Glutamatergic neuron (in vitro differentiated cells): ENCODE data around the gene GLRB. TPM values are rescaled to one million over a fixed set of nuclear protein-coding genes. Genes with fewer than 3 reads are reported as not detected.

Experiments
- DNase-seq: peaks from one replicate; pipeline ENCODE4 v3.0.0; 2022
- H3K27ac Mint-ChIP-seq: one replicate; pipeline ENCODE4 v1.8.0; 2020; ENCODE audit warnings: mild to moderate bottlenecking, mixed read lengths, inconsistent platforms; ENCODE audit not compliant: unreplicated experiment
- H3K27me3 Mint-ChIP-seq: one replicate; pipeline ENCODE4 v1.8.0; 2020; ENCODE audit warnings: mild to moderate bottlenecking, moderate library complexity, mixed read lengths, inconsistent platforms; ENCODE audit not compliant: unreplicated experiment
- H3K36me3 Mint-ChIP-seq: one replicate; pipeline ENCODE4 v1.8.0; 2020; ENCODE audit warnings: mild to moderate bottlenecking, mixed read lengths, inconsistent platforms; ENCODE audit not compliant: unreplicated experiment
- H3K4me1 Mint-ChIP-seq: one replicate; pipeline ENCODE4 v1.8.0; 2020; ENCODE audit warnings: mild to moderate bottlenecking, low read depth, mixed read lengths, inconsistent platforms; ENCODE audit not compliant: unreplicated experiment
- H3K4me3 Mint-ChIP-seq: one replicate; pipeline ENCODE4 v1.8.0; 2020; ENCODE audit warnings: mild to moderate bottlenecking, mixed read lengths, inconsistent platforms; ENCODE audit not compliant: unreplicated experiment
- H3K9me3 Mint-ChIP-seq: one replicate; pipeline ENCODE4 v1.8.0; 2020; ENCODE audit warnings: mild to moderate bottlenecking, moderate library complexity, mixed read lengths, inconsistent platforms; ENCODE audit not compliant: unreplicated experiment
- CTCF ChIP-seq: fragments of 200-600 bp; sonication (generic); IDR thresholded peaks from one replicate; pipeline ENCODE4 v1.5.0; 2021; ENCODE audit not compliant: partially characterized antibody, unreplicated experiment
- long read RNA-seq: library from polyadenylated mRNA; unstranded; transcript quantifications from one replicate; pipeline ENCODE4 v2.0.0, GENCODE V29; 2020; ENCODE audit not compliant: unreplicated experiment
- total RNA-seq: library from RNA; stranded (reverse); fragmentation: NEBNext Ultra II Directional; extraction: Animal tissue kit (Norgen Biotek cat#: 25700); gene quantifications from one replicate; pipeline ENCODE4 v1.2.1, GENCODE V29; 2021; ENCODE audit not compliant: unreplicated experiment

The GLRB gene
- 2.0 TPM for total RNA-seq
- long read RNA-seq, partial matches to known transcripts, result 0 of 1 reads
- long read RNA-seq, other reads (novel, unspliced or antisense), result 0 of 1 reads

GRCh38 chr4:157075811-157076577, at the start of gene GLRB:
TSS of gene GLRB (plus strand) at chr4:157076150. CDS start at chr4:157078025, 1,875 bp downstream.
- H3K27ac Mint-ChIP-seq, result no peak within 1 kb of the TSS
- peak; percentile 68 for DNase-seq
- peaks cover 1% of the 10 kb centered on the region for H3K27me3 Mint-ChIP-seq
- no peaks in the 10 kb centered on the region for H3K9me3 Mint-ChIP-seq
- H3K36me3 Mint-ChIP-seq, result no peaks in the 10 kb centered on the region
- TF ChIP-seq CTCF, result no peak
- H3K4me3 Mint-ChIP-seq, result peak within 1 kb of the TSS; percentile 94
- no peaks in the 10 kb centered on the region for H3K4me1 Mint-ChIP-seq

- Mint-ChIP-seq H3K4me3 (no peak overlapping the region), H3K36me3 (no peaks in the 10 kb centered on the region), H3K4me1 (no peaks in the 10 kb centered on the region), H3K27ac (no peak overlapping the region), H3K27me3 (no peaks in the 10 kb centered on the region), H3K9me3 (no peaks in the 10 kb centered on the region)
- TF ChIP-seq CTCF, result no peak
- no peak for DNase-seq
These were observed 40.5 kb upstream of the GLRB start for GRCh38 chr4:157035471-157035870.

GRCh38 chr4:157040405-157040804, 35.5 kb upstream of the GLRB start:
- Mint-ChIP-seq H3K27ac (no peak overlapping the region), H3K4me1 (no peaks in the 10 kb centered on the region), H3K9me3 (peaks cover 2% of the 10 kb centered on the region), H3K36me3 (no peaks in the 10 kb centered on the region), H3K27me3 (no peaks in the 10 kb centered on the region), H3K4me3 (no peak overlapping the region)
- no peak for TF ChIP-seq CTCF
- no peak for DNase-seq

GRCh38 chr4:157043131-157043530, 32.8 kb upstream of the GLRB start:
- Mint-ChIP-seq H3K27ac (no peak overlapping the region), H3K36me3 (no peaks in the 10 kb centered on the region), H3K4me3 (no peak overlapping the region), H3K4me1 (no peaks in the 10 kb centered on the region), H3K27me3 (no peaks in the 10 kb centered on the region), H3K9me3 (peaks cover 2% of the 10 kb centered on the region)
- peak; percentile 10 for TF ChIP-seq CTCF
- DNase-seq, result no peak

GRCh38 chr4:157045507-157046127, 30.3 kb upstream of the GLRB start:
- H3K4me3 Mint-ChIP-seq, result no peak overlapping the region
- DNase-seq, result no peak

More at GRCh38 chr4:157045507-157046127, 30.3 kb upstream of the GLRB start:
- H3K36me3 Mint-ChIP-seq, result no peaks in the 10 kb centered on the region
- peak overlapping the region; percentile 36 for H3K27ac Mint-ChIP-seq
- no peaks in the 10 kb centered on the region for H3K27me3 Mint-ChIP-seq
- TF ChIP-seq CTCF, result peak; percentile 68
- peaks cover 2% of the 10 kb centered on the region for H3K9me3 Mint-ChIP-seq
- no peaks in the 10 kb centered on the region for H3K4me1 Mint-ChIP-seq
